ENCODE results near the gene MPP7. TPM values are rescaled to one million over a fixed set of nuclear protein-coding genes. Genes with fewer than 3 reads are reported as not detected.

Gene MPP7
- total RNA-seq, 1 experiment from 2014 or later = 1.5 TPM

- H3K27ac ChIP-seq (ENCODE audit: low read depth, low read length, poor library complexity, severe bottlenecking) = no peak overlapping the region
- H3K36me3 ChIP-seq (ENCODE audit: insufficient read depth, low read length, poor library complexity, severe bottlenecking) = no peaks in the 10 kb centered on the region
- TF ChIP-seq EZH2 (IDR thresholded peaks at IDR 0.05; ENCODE audit: borderline replicate concordance, low read depth, low read length, poor library complexity, severe bottlenecking) = no peak
- no peak for TF ChIP-seq CTCF (conservative IDR thresholded peaks at IDR 0.05; ENCODE audit: low read depth, low read length)
- no peaks in the 10 kb centered on the region for H3K27me3 ChIP-seq (replicated peaks; ENCODE audit: insufficient read depth, low read depth, low read length, poor library complexity)
- H3K4me1 ChIP-seq (ENCODE audit: insufficient read depth, low read length, poor library complexity, severe bottlenecking) = no peaks in the 10 kb centered on the region
- no TSS peak for BruUV-seq (replicated peaks)
- H3K9me3 ChIP-seq (ENCODE audit: low read depth, low read length, poor library complexity, severe bottlenecking) = no peaks in the 10 kb centered on the region
- no peak overlapping the region for H3K4me3 ChIP-seq (ENCODE audit: low read depth, low read length, poor library complexity, severe bottlenecking)
- CTCF ChIA-PET = no interaction called here
- intact Hi-C loops (cut with micrococcal nuclease; ENCODE audit: unreplicated experiment) = no loop called here
- no peak for DNase-seq (ENCODE audit: low spot score)
- POLR2A ChIA-PET (ENCODE audit: low non-redundant PET) = no interaction called here
These were observed 11.0 kb downstream of the MPP7 start for GRCh38 chr10:28291881-28292297.

- BruUV-seq (replicated peaks) = no TSS peak
- intact Hi-C loops (cut with micrococcal nuclease; ENCODE audit: unreplicated experiment) = no loop called here
These were observed 17.0 kb downstream of the MPP7 start for GRCh38 chr10:28285816-28286215.

GRCh38 chr10:28284126-28284525 is 18.7 kb downstream of the MPP7 start:
- H3K4me1 ChIP-seq (ENCODE audit: insufficient read depth, low read length, poor library complexity, severe bottlenecking) = no peaks in the 10 kb centered on the region
- ChIA-PET CTCF (no interaction called here), POLR2A (ENCODE audit: low non-redundant PET) (no interaction called here)
- BruUV-seq (replicated peaks) = no TSS peak
- no peaks in the 10 kb centered on the region for H3K27me3 ChIP-seq (replicated peaks; ENCODE audit: insufficient read depth, low read depth, low read length, poor library complexity)
- H3K36me3 ChIP-seq (ENCODE audit: insufficient read depth, low read length, poor library complexity, severe bottlenecking) = no peaks in the 10 kb centered on the region
- DNase-seq (ENCODE audit: low spot score) = no peak
- TF ChIP-seq EZH2 (IDR thresholded peaks at IDR 0.05; ENCODE audit: borderline replicate concordance, low read depth, low read length, poor library complexity, severe bottlenecking) (no peak), CTCF (conservative IDR thresholded peaks at IDR 0.05; ENCODE audit: low read depth, low read length) (no peak)
- H3K4me3 ChIP-seq (ENCODE audit: low read depth, low read length, poor library complexity, severe bottlenecking) = no peak overlapping the region
- no peak overlapping the region for H3K27ac ChIP-seq (ENCODE audit: low read depth, low read length, poor library complexity, severe bottlenecking)
- H3K9me3 ChIP-seq (ENCODE audit: low read depth, low read length, poor library complexity, severe bottlenecking) = no peaks in the 10 kb centered on the region
- intact Hi-C loops (cut with micrococcal nuclease; ENCODE audit: unreplicated experiment) = no loop called here

More at GRCh38 chr10:28285816-28286215, 17.0 kb downstream of the MPP7 start:
- Histone ChIP-seq H3K9me3 (ENCODE audit: low read depth, low read length, poor library complexity, severe bottlenecking) (no peaks in the 10 kb centered on the region), H3K4me1 (ENCODE audit: insufficient read depth, low read length, poor library complexity, severe bottlenecking) (no peaks in the 10 kb centered on the region), H3K4me3 (ENCODE audit: low read depth, low read length, poor library complexity, severe bottlenecking) (no peak overlapping the region), H3K27me3 (replicated peaks; ENCODE audit: insufficient read depth, low read depth, low read length, poor library complexity) (no peaks in the 10 kb centered on the region), H3K27ac (ENCODE audit: low read depth, low read length, poor library complexity, severe bottlenecking) (no peak overlapping the region), H3K36me3 (ENCODE audit: insufficient read depth, low read length, poor library complexity, severe bottlenecking) (no peaks in the 10 kb centered on the region)
- TF ChIP-seq EZH2 (IDR thresholded peaks at IDR 0.05; ENCODE audit: borderline replicate concordance, low read depth, low read length, poor library complexity, severe bottlenecking) = no peak
- TF ChIP-seq CTCF (conservative IDR thresholded peaks at IDR 0.05; ENCODE audit: low read depth, low read length) = no peak
- CTCF ChIA-PET = no interaction called here
- POLR2A ChIA-PET (ENCODE audit: low non-redundant PET) = no interaction called here
- DNase-seq (ENCODE audit: low spot score) = no peak
